DMS114 treated with DMSO at 0.1 percent for 48 hours (cell line): ENCODE data around the gene SLC4A4.

Source experiments
- DNase-seq: peaks from one replicate; lab custom pipeline; 2025; ENCODE audit not compliant: unreplicated experiment; lab: John Stamatoyannopoulos, UW

Gene SLC4A4

DNA sequence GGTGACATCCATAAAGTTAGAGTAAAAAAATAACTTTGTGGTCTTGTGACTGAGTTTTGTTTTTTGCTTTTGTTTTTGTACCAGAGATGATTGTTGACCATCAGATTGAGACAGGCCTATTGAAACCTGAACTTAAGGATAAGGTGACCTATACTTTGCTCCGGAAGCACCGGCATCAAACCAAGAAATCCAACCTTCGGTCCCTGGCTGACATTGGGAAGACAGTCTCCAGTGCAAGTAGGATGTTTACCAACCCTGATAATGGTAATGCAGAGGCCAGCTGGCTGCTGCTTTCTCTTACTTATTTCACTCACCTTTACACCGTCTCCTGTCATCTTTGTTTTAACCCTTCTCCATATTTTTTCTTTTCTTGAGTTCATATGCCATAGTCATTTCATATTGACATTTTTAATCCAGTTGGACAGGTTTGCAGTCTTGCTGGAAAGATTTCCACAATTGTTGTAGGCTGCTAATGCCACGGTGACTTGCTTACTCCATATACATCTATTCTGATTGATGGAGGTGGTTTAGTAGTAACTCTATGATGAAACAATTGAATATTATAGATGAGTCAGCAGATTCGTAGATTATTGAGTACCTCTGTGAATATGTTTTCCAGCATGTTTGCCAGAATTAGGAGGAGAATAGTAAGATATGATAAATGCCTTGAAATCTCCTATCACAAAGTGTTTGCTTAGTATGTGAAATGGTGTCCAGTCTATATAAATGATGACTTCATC lies 18.3 kb downstream of the SLC4A4 start:
- no peak for DNase-seq

GRCh38 chr4:71360844-71361243 lies 22.0 kb downstream of the SLC4A4 start:
- DNase-seq = no peak

DNA sequence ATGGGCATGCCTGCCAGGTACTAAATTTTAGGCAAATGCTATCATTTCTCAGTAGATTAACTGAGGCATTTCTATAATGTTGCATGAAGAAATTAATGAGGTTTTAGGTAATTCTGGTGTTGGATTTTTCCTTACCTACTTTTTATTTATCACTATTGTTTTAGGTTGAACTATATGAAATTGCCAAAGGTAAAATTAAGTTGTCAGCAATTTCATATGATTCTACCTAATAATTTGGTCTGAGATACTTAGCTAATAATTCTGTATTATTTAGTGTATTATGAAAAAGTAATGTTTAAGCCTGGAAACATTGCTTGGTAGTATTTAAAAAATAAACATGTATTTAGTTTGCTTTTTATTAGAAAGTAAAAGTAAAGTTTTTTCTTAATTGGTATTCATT lies 22.7 kb downstream of the SLC4A4 start:
- no peak for DNase-seq

- DNase-seq = no peak
Observed at GRCh38 chr4:71366766-71367165, 27.9 kb downstream of the SLC4A4 start.

DNA sequence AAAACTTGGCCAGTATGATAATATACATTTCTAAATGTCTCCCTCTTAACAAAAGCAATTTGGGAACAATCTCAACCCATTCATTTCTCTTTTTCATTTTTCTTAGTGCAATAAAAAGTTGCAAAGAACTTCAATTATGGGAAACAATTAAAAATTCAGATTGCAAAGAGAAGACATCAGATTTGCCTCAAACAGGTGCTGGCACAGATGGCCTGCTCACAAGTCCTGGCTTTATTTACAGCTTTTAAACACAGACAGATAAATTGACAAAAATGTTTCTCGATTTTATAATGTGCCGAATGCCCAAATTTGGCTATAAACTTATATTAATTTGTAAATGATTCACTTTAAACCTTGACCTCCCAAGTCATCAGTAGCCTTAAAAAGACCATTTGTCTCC lies 28.7 kb downstream of the SLC4A4 start:
- DNase-seq = no peak

DNA sequence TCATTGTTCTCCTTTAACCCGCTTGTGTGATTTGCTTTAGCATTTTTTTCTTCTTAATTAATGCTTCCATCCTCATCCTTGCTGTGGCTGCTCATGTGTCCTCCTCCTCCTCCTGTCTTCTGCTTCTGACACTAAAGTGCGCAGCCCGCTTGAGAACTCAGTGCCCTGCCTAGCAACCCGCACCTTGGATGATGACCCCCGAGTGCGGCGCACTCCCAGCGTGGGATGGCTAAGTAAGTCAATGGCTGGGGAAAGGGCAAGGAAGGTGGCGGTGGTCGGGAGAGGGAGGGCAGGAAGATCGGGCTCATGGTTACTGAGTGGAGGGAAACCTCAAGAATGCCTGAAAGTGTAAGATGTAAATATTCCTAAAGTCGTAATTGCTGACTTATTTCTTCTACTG lies 30.1 kb downstream of the SLC4A4 start:
- no peak for DNase-seq

- no peak for DNase-seq
Observed at GRCh38 chr4:71369536-71369935, 30.7 kb downstream of the SLC4A4 start.

DNA sequence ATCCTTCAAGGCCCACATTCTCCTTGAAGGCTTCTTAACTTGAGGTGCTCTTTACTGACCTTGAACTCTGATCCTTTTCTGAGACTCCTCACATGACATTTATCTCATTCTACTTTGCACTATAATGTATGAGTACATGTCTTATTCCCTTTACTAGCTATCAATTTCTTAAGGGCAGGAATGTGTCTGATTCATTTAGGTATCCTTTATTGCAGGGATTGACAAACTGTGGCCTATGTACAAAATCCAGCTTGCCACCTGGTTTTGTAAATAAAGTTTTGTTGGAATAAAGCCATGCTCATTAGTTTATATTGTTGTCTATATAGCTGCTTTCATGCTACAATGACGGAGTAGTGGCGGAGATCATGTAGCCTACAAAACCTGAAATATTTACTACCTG lies 36.7 kb downstream of the SLC4A4 start:
- DNase-seq = no peak

GRCh38 chr4:71377561-71377960 lies 38.7 kb downstream of the SLC4A4 start:
- DNase-seq = no peak

GRCh38 chr4:71379126-71379525 lies 40.3 kb downstream of the SLC4A4 start:
- no peak for DNase-seq

GRCh38 chr4:71380788-71381187 lies 42.0 kb downstream of the SLC4A4 start:
- DNase-seq = no peak

- DNase-seq = no peak
Observed at GRCh38 chr4:71382125-71382899, 43.5 kb downstream of the SLC4A4 start.

DNA sequence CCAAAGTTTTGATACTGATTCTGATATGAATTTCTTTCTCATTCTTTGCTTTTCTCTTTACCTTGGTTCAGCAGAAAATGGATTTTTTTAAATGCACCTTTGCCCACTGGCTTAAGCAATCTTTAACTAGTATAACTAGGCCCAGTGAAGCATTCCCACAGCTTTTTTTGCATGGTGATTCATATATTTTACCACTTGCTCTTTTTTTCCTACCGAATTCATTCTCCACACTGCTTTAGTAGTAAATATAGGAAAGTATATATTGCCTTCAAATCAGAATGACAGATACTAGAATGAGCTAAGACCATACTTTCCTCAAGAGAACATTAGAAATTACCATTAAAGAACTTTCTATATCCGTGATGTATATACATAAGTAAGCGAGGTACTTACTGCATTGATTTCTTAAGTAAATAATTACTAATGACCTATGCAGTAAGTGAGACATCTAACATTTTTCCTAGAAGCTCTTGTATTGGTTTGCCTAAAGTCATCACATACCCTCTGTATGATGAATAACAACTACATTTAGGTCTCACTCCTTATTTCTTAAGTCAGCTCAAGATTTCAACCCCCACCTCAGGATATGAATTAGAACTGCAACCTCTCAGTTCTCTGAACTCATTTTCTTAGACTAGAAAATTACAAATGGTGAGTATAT lies 44.2 kb downstream of the SLC4A4 start:
- no peak for DNase-seq

DNA sequence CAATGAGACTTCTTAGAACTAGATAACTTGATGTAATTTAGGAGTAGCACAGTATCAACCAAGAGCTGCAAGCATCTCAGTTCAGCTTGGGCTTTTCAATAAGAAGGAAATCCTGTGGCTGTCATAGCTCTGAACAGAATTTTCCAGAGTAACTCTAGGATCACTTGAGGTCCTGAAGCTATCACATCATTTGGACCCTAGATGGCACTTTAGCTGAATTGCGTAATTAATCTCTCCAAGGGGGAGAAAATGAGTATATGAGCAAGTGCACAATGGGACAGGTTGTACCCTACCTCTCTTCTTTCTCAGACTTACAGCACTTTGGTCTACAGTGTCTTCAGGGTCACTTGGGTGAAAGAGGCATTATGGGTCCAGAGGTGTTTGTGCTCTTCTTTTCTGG lies 45.2 kb downstream of the SLC4A4 start:
- DNase-seq = no peak

- DNase-seq = no peak
Observed at GRCh38 chr4:71389149-71389827, 50.5 kb downstream of the SLC4A4 start.

DNA sequence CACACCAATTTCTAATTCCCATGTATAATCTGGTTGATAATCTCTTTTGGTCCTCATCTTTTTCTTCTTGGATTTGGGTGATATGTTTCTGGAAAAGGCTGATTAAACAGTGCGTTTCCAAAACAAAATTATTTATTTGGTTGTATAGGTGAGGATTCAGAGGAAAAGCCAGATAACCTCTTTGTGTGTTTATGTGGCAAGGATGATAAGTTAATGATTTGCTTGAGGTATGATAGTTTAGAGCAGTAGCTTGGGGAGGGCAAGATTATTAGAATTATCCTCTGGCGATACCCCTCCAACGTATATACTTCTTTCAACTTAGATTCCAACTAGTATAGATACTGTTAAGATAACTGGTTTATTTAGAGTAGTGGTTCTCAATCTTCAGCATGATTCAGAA lies 53.3 kb downstream of the SLC4A4 start:
- no peak for DNase-seq

- no peak for DNase-seq
Observed at GRCh38 chr4:71396382-71396781, 57.6 kb downstream of the SLC4A4 start.

DNA sequence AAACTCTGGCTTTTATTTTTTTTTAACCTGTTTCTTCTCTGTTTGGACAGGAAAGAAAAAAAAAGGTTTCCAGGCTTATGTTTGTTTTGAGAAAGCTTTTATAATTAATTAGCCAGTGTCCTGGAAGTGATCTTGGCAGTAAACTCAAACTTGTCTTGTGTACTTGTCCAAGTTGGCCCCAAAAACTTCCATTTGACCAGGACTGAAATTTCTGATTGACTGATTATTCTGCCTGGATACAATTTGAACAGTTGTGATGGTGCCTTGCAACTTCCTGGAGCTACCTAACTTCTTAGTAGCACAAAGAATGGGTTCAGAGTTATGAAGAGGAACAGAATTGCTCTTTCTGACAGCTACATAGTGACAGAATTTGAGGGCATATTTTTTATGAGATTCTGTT lies 62.0 kb downstream of the SLC4A4 start:
- no peak for DNase-seq

DNA sequence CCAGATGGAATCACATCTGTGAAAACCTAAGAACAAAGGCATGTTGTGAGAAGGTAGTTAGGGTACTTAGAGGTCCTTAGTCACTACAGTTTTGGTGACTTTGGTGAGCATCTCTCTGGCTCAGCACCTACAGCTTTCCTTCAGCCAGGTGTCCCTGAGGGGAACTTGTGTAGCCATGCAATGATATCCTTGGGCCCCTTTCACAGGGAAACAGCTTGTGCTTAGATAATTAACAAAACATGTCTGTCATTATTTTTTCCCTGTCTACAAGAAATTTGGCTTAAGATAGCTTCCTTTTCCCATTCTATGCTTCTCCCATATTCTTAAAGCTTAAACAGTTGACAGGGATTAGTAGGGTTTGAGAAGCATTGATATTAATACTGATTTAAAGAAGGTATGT lies 63.8 kb downstream of the SLC4A4 start:
- DNase-seq = no peak

GRCh38 chr4:71404049-71404448 lies 65.2 kb downstream of the SLC4A4 start:
- DNase-seq = no peak

DNA sequence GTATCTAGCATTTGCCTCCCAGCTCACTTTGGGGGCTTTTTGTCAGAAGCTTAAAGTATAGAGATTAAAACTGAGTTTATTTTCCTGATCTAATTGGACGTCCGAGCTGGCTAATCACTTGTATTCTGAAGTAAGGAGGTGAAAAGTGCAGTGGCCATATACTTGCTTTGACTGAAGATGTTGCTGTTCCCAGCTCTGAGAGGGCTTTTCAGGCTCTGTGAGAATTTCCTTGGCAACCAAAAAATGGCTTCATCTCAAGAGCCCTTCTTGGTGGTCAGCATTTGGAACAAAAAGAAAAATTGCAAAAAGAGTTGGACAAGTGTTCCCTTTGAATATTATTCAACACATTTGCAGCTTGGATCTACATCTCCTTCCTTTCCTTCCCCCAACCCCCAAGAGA lies 67.0 kb downstream of the SLC4A4 start:
- no peak for DNase-seq
